ENCODE measurements around the gene ABHD2.

ABHD2 gene

GRCh38 chr15:89058376-89058775, 29.9 kb upstream of the ABHD2 start:
- no peak overlapping the region for H3K4me3 ChIP-seq (ENCODE audit: low read depth in 1 of 2, low read length in 2 of 2)
- no peak overlapping the region for H3K27ac ChIP-seq (ENCODE audit: low read length)
- peaks cover 0 to 2% of the 10 kb centered on the region in 2 donors for H3K4me1 ChIP-seq (ENCODE audit: control insufficient read depth in 1 of 2, insufficient read depth in 2 of 2, low read length in 2 of 2)
- no peaks in the 10 kb centered on the region for H3K27me3 ChIP-seq (ENCODE audit: low read depth, low read length)
- no peaks in the 10 kb centered on the region for H3K36me3 ChIP-seq (ENCODE audit: control insufficient read depth in 1 of 2, insufficient read depth in 2 of 2, low read length in 2 of 2)
- no peaks in the 10 kb centered on the region for H3K9me3 ChIP-seq (ENCODE audit: control insufficient read depth in 1 of 2, low read length in 2 of 2)

- Histone ChIP-seq H3K36me3 (ENCODE audit: control insufficient read depth in 1 of 2, insufficient read depth in 2 of 2, low read length in 2 of 2) (no peaks in the 10 kb centered on the region), H3K27ac (ENCODE audit: low read length) (no peak overlapping the region), H3K4me1 (ENCODE audit: control insufficient read depth in 1 of 2, insufficient read depth in 2 of 2, low read length in 2 of 2) (peaks cover 0 to 2% of the 10 kb centered on the region in 2 donors), H3K9me3 (ENCODE audit: control insufficient read depth in 1 of 2, low read length in 2 of 2) (no peaks in the 10 kb centered on the region), H3K4me3 (ENCODE audit: low read depth in 1 of 2, low read length in 2 of 2) (no peak overlapping the region), H3K27me3 (ENCODE audit: low read depth, low read length) (no peaks in the 10 kb centered on the region)
Measured at GRCh38 chr15:89058876-89059405, 29.3 kb upstream of the ABHD2 start.

GRCh38 chr15:89066280-89066679, 22.0 kb upstream of the ABHD2 start:
- peaks cover 10 to 15% of the 10 kb centered on the region in 2 donors for H3K9me3 ChIP-seq (ENCODE audit: control insufficient read depth in 1 of 2, low read length in 2 of 2)
- H3K4me1 ChIP-seq (ENCODE audit: control insufficient read depth in 1 of 2, insufficient read depth in 2 of 2, low read length in 2 of 2) = no peaks in the 10 kb centered on the region
- peak overlapping the region in 1 of 2 donors; percentile 13 for H3K4me3 ChIP-seq (ENCODE audit: low read depth in 1 of 2, low read length in 2 of 2)
- no peak overlapping the region for H3K27ac ChIP-seq (ENCODE audit: low read length)
- no peaks in the 10 kb centered on the region for H3K27me3 ChIP-seq (ENCODE audit: low read depth, low read length)
- H3K36me3 ChIP-seq (ENCODE audit: control insufficient read depth in 1 of 2, insufficient read depth in 2 of 2, low read length in 2 of 2) = peaks cover 0 to 9% of the 10 kb centered on the region in 2 donors

- H3K9me3 ChIP-seq (ENCODE audit: control insufficient read depth in 1 of 2, low read length in 2 of 2) = peaks cover 10 to 15% of the 10 kb centered on the region in 2 donors
- no peaks in the 10 kb centered on the region for H3K4me1 ChIP-seq (ENCODE audit: control insufficient read depth in 1 of 2, insufficient read depth in 2 of 2, low read length in 2 of 2)
- peaks cover 0 to 9% of the 10 kb centered on the region in 2 donors for H3K36me3 ChIP-seq (ENCODE audit: control insufficient read depth in 1 of 2, insufficient read depth in 2 of 2, low read length in 2 of 2)
- no peak overlapping the region for H3K27ac ChIP-seq (ENCODE audit: low read length)
- H3K27me3 ChIP-seq (ENCODE audit: low read depth, low read length) = no peaks in the 10 kb centered on the region
- peak overlapping the region in 1 of 2 donors; percentile 21 for H3K4me3 ChIP-seq (ENCODE audit: low read depth in 1 of 2, low read length in 2 of 2)
Measured at GRCh38 chr15:89067751-89068150, 20.5 kb upstream of the ABHD2 start.

GRCh38 chr15:89068325-89068784, 19.9 kb upstream of the ABHD2 start:
- Histone ChIP-seq H3K9me3 (ENCODE audit: control insufficient read depth in 1 of 2, low read length in 2 of 2) (peaks cover 10 to 15% of the 10 kb centered on the region in 2 donors), H3K27me3 (ENCODE audit: low read depth, low read length) (no peaks in the 10 kb centered on the region), H3K4me1 (ENCODE audit: control insufficient read depth in 1 of 2, insufficient read depth in 2 of 2, low read length in 2 of 2) (no peaks in the 10 kb centered on the region), H3K4me3 (ENCODE audit: low read depth in 1 of 2, low read length in 2 of 2) (peak overlapping the region in 1 of 2 donors; percentile 21), H3K27ac (ENCODE audit: low read length) (no peak overlapping the region), H3K36me3 (ENCODE audit: control insufficient read depth in 1 of 2, insufficient read depth in 2 of 2, low read length in 2 of 2) (peaks cover 0 to 9% of the 10 kb centered on the region in 2 donors)

- H3K36me3 ChIP-seq (ENCODE audit: control insufficient read depth in 1 of 2, insufficient read depth in 2 of 2, low read length in 2 of 2) = peaks cover 0 to 9% of the 10 kb centered on the region in 2 donors
- H3K9me3 ChIP-seq (ENCODE audit: control insufficient read depth in 1 of 2, low read length in 2 of 2) = peaks cover 10 to 15% of the 10 kb centered on the region in 2 donors
- H3K4me3 ChIP-seq (ENCODE audit: low read depth in 1 of 2, low read length in 2 of 2) = no peak overlapping the region
- H3K27me3 ChIP-seq (ENCODE audit: low read depth, low read length) = no peaks in the 10 kb centered on the region
- no peak overlapping the region for H3K27ac ChIP-seq (ENCODE audit: low read length)
- H3K4me1 ChIP-seq (ENCODE audit: control insufficient read depth in 1 of 2, insufficient read depth in 2 of 2, low read length in 2 of 2) = no peaks in the 10 kb centered on the region
Measured at GRCh38 chr15:89070197-89071124, 17.8 kb upstream of the ABHD2 start.

- no peak overlapping the region for H3K4me3 ChIP-seq (ENCODE audit: low read depth in 1 of 2, low read length in 2 of 2)
- H3K36me3 ChIP-seq (ENCODE audit: control insufficient read depth in 1 of 2, insufficient read depth in 2 of 2, low read length in 2 of 2) = peaks cover 0 to 9% of the 10 kb centered on the region in 2 donors
- no peaks in the 10 kb centered on the region for H3K4me1 ChIP-seq (ENCODE audit: control insufficient read depth in 1 of 2, insufficient read depth in 2 of 2, low read length in 2 of 2)
- H3K27ac ChIP-seq (ENCODE audit: low read length) = no peak overlapping the region
- peaks cover 9 to 10% of the 10 kb centered on the region in 2 donors for H3K9me3 ChIP-seq (ENCODE audit: control insufficient read depth in 1 of 2, low read length in 2 of 2)
- no peaks in the 10 kb centered on the region for H3K27me3 ChIP-seq (ENCODE audit: low read depth, low read length)
Measured at GRCh38 chr15:89071471-89071870, 16.8 kb upstream of the ABHD2 start.

- Histone ChIP-seq H3K4me1 (ENCODE audit: control insufficient read depth in 1 of 2, insufficient read depth in 2 of 2, low read length in 2 of 2) (no peaks in the 10 kb centered on the region), H3K27me3 (ENCODE audit: low read depth, low read length) (no peaks in the 10 kb centered on the region), H3K4me3 (ENCODE audit: low read depth in 1 of 2, low read length in 2 of 2) (no peak overlapping the region), H3K9me3 (ENCODE audit: control insufficient read depth in 1 of 2, low read length in 2 of 2) (peaks cover 3 to 4% of the 10 kb centered on the region in 2 donors), H3K36me3 (ENCODE audit: control insufficient read depth in 1 of 2, insufficient read depth in 2 of 2, low read length in 2 of 2) (peaks cover 0 to 4% of the 10 kb centered on the region in 2 donors), H3K27ac (ENCODE audit: low read length) (no peak overlapping the region)
Measured at GRCh38 chr15:89072277-89072869, 15.9 kb upstream of the ABHD2 start.

- Histone ChIP-seq H3K36me3 (ENCODE audit: control insufficient read depth in 1 of 2, insufficient read depth in 2 of 2, low read length in 2 of 2) (no peaks in the 10 kb centered on the region), H3K4me1 (ENCODE audit: control insufficient read depth in 1 of 2, insufficient read depth in 2 of 2, low read length in 2 of 2) (no peaks in the 10 kb centered on the region), H3K9me3 (ENCODE audit: control insufficient read depth in 1 of 2, low read length in 2 of 2) (no peaks in the 10 kb centered on the region), H3K4me3 (ENCODE audit: low read depth in 1 of 2, low read length in 2 of 2) (no peak overlapping the region), H3K27ac (ENCODE audit: low read length) (no peak overlapping the region), H3K27me3 (ENCODE audit: low read depth, low read length) (no peaks in the 10 kb centered on the region)
Measured at GRCh38 chr15:89074402-89075012, 13.7 kb upstream of the ABHD2 start.

- Histone ChIP-seq H3K27me3 (ENCODE audit: low read depth, low read length) (no peaks in the 10 kb centered on the region), H3K27ac (ENCODE audit: low read length) (no peak overlapping the region), H3K36me3 (ENCODE audit: control insufficient read depth in 1 of 2, insufficient read depth in 2 of 2, low read length in 2 of 2) (no peaks in the 10 kb centered on the region), H3K9me3 (ENCODE audit: control insufficient read depth in 1 of 2, low read length in 2 of 2) (no peaks in the 10 kb centered on the region), H3K4me1 (ENCODE audit: control insufficient read depth in 1 of 2, insufficient read depth in 2 of 2, low read length in 2 of 2) (no peaks in the 10 kb centered on the region), H3K4me3 (ENCODE audit: low read depth in 1 of 2, low read length in 2 of 2) (no peak overlapping the region)
Measured at GRCh38 chr15:89075101-89075640, 13.1 kb upstream of the ABHD2 start.

GRCh38 chr15:89075846-89076245, 12.4 kb upstream of the ABHD2 start:
- Histone ChIP-seq H3K4me1 (ENCODE audit: control insufficient read depth in 1 of 2, insufficient read depth in 2 of 2, low read length in 2 of 2) (no peaks in the 10 kb centered on the region), H3K4me3 (ENCODE audit: low read depth in 1 of 2, low read length in 2 of 2) (no peak overlapping the region), H3K36me3 (ENCODE audit: control insufficient read depth in 1 of 2, insufficient read depth in 2 of 2, low read length in 2 of 2) (no peaks in the 10 kb centered on the region), H3K9me3 (ENCODE audit: control insufficient read depth in 1 of 2, low read length in 2 of 2) (no peaks in the 10 kb centered on the region), H3K27ac (ENCODE audit: low read length) (no peak overlapping the region), H3K27me3 (ENCODE audit: low read depth, low read length) (no peaks in the 10 kb centered on the region)
